K562 (cell line): ENCODE measurements around the gene LTBP2. TPM values are rescaled to one million over a fixed set of nuclear protein-coding genes. Genes with fewer than 3 reads are reported as not detected.
A peak's percentile ranks its signal among the peaks of the same experiment; 100 is the strongest.

Experiments used
- ARID1B ChIP-seq: fragments of 450-650 bp; IDR thresholded peaks from 2 replicates; pipeline ENCODE4 v1.6.1; 2016; ENCODE audit warnings: antibody characterized with exemption, mild to moderate bottlenecking, inconsistent platforms
- ATF7 ChIP-seq: fragments of 450-650 bp; IDR thresholded peaks from 2 replicates; pipeline ENCODE4 v1.7.1; 2014; ENCODE audit warnings: mild to moderate bottlenecking, moderate library complexity
- KLF16 ChIP-seq: IDR thresholded peaks from 2 replicates; pipeline ENCODE4 v1.6.1; 2016; ENCODE audit warnings: antibody characterized with exemption
- NCOA2 ChIP-seq, 2 experiments: fragments of 450-650 bp; IDR thresholded peaks; 2 replicates each; pipeline ENCODE4 v1.6.1; 2018; ENCODE audit warnings: mild to moderate bottlenecking in 2 of 2, moderate library complexity in 1 of 2; ENCODE audit not compliant: partially characterized antibody in 2 of 2
- NRF1 ChIP-seq, 2 experiments: fragments of 450-650 bp; IDR thresholded peaks in 1 of 2; conservative IDR thresholded peaks in 1 of 2; 2 replicates each; pipeline ENCODE4 v1.6.1; 2014; ENCODE audit warnings: mild to moderate bottlenecking in 2 of 2
- RBBP5 ChIP-seq: fragments of 200-600 bp; sonication (generic); IDR thresholded peaks from 2 replicates; pipeline ENCODE4 v1.6.1; 2012; ENCODE audit warnings: borderline replicate concordance, mild to moderate bottlenecking, low read length, control low read depth, inconsistent platforms; ENCODE audit not compliant: insufficient read depth, poor library complexity, severe bottlenecking
- STAG1 ChIP-seq: sonication (generic); formaldehyde crosslinking; IDR thresholded peaks from 2 replicates; pipeline ENCODE4 v1.5.0; 2020; ENCODE audit warnings: missing genetic modification reagents, borderline replicate concordance
- ZBTB7A ChIP-seq: IDR thresholded peaks from 2 replicates; pipeline ENCODE4 v1.6.1; 2011; ENCODE audit warnings: low read depth, mild to moderate bottlenecking, low read length, moderate library complexity, borderline replicate concordance; ENCODE audit not compliant: control insufficient read depth
- ZNF717 ChIP-seq: fragments of 250-450 bp; sonication (Bioruptor Pico); IDR thresholded peaks from 2 replicates; pipeline ENCODE4 v1.5.0; 2021
- polyA plus RNA-seq, 8 experiments: library from polyadenylated mRNA; depleted of rRNA in 4 of 8; stranded (reverse) in 5 of 8; unstranded in 3 of 8; fragments of >200 nt; fragmentation: Nextera tagmentation in 2 of 8; fragmentation: Illumina TruSeq in 1 of 8; extraction: Ambion mirVana in 2 of 8; extraction: Trizol in 1 of 8; gene quantifications; 2 replicates each; pipeline versions ENCODE4 v1.2.1 to v1.2.3, GENCODE V29; 2011 to 2014; ENCODE audit warnings: inconsistent platforms in 1 of 8, missing spikeins in 1 of 8
- total RNA-seq, 7 experiments: library from RNA; depleted of rRNA in 6 of 7; stranded (reverse); fragments of >200 nt in 6 of 7; fragmentation: Illumina TruSeq in 2 of 7; extraction: Trizol in 2 of 7; gene quantifications; 2 replicates each; pipeline versions ENCODE4 v1.2.1 to v1.2.3, GENCODE V29; 2011 to 2021; ENCODE audit warnings: low replicate concordance in 1 of 7
- TF ChIP-seq, protein P1 (sequence below), 3 experiments: fragments of 200-800 bp in 1 of 3; sonication (Bioruptor generic) in 1 of 3; sonication (generic) in 1 of 3; formaldehyde crosslinking in 1 of 3; IDR thresholded peaks; 2 replicates each; pipeline versions ENCODE4 v1.6.1 to v1.8.0; 2016 to 2022; ENCODE audit warnings: mild to moderate bottlenecking in 2 of 3, missing compliant biosample characterization in 2 of 3, missing genetic modification characterization in 2 of 3, missing genetic modification reagents in 1 of 3
- TF ChIP-seq, protein P2 (sequence below): IDR thresholded peaks from 3 replicates; pipeline ENCODE4 v1.6.1; 2011; ENCODE audit warnings: borderline replicate concordance, mild to moderate bottlenecking, moderate library complexity; ENCODE audit not compliant: insufficient read length; ENCODE audit errors: extremely low read depth
- TF ChIP-seq, protein P3 (sequence below): sonication (generic); formaldehyde crosslinking; IDR thresholded peaks from 2 replicates; pipeline ENCODE4 v1.8.0; 2022; ENCODE audit warnings: missing genetic modification reagents, mild to moderate bottlenecking, borderline replicate concordance
- TF ChIP-seq, protein P4 (sequence below), 2 experiments: fragments of 450-650 bp; IDR thresholded peaks; 2 replicates each; pipeline ENCODE4 v1.6.1; 2016
- TF ChIP-seq, protein P5 (sequence below): fragments of 450-650 bp; IDR thresholded peaks from 2 replicates; pipeline ENCODE4 v1.6.1; 2016; ENCODE audit warnings: borderline replicate concordance

The LTBP2 gene
- total and polyA plus RNA-seq, 9 of the 15 experiments (the other 6 are each of a cell fraction or from before 2014, with no cell fraction given): under 0.01 to 0.18 (median 0.03) TPM; not detected in 3

DNA sequence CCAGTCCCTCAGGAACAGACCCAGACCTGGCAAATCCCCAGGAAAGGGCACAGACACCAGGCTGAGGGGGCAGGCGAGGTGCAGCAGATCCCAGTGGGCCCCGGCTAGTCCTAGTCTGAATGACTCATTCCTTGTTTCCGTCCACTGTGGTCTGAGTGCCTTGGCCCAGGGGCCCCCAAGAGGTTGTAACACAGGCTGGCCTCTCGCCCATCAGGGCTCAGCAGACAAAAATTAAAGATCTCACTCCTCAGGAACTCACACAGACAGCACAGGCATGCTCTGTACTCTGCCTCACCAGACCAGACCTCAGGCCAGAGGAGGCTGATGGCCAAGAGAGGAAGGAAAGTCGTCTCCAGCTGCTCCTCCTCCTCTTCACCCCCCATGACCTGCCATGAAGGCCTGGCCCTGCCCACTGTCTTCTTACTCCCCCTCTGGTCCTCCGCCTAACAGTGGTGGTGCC is 7.7 kb upstream of the LTBP2 start (continued):
- TF ChIP-seq ATF7: 0 out of 2 replicates have a peak, but pooled peaks have one; percentile 13
- TF ChIP-seq ARID1B: peak; percentile 49; the same call in 1 of the 2 replicates
- TF ChIP-seq, protein P1, sequence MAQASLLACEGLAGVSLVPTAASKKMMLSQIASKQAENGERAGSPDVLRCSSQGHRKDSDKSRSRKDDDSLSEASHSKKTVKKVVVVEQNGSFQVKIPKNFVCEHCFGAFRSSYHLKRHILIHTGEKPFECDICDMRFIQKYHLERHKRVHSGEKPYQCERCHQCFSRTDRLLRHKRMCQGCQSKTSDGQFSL (CRISPR knock-in tag; IDR thresholded peaks at IDR 0.05): 0 out of 2 replicates have a peak, but pooled peaks have one; percentile 42
- TF ChIP-seq, protein P1 (tag; IDR thresholded peaks at IDR 0.05): no peak
- TF ChIP-seq STAG1 (CRISPR knock-in tag): no peak
- TF ChIP-seq, protein P2, sequence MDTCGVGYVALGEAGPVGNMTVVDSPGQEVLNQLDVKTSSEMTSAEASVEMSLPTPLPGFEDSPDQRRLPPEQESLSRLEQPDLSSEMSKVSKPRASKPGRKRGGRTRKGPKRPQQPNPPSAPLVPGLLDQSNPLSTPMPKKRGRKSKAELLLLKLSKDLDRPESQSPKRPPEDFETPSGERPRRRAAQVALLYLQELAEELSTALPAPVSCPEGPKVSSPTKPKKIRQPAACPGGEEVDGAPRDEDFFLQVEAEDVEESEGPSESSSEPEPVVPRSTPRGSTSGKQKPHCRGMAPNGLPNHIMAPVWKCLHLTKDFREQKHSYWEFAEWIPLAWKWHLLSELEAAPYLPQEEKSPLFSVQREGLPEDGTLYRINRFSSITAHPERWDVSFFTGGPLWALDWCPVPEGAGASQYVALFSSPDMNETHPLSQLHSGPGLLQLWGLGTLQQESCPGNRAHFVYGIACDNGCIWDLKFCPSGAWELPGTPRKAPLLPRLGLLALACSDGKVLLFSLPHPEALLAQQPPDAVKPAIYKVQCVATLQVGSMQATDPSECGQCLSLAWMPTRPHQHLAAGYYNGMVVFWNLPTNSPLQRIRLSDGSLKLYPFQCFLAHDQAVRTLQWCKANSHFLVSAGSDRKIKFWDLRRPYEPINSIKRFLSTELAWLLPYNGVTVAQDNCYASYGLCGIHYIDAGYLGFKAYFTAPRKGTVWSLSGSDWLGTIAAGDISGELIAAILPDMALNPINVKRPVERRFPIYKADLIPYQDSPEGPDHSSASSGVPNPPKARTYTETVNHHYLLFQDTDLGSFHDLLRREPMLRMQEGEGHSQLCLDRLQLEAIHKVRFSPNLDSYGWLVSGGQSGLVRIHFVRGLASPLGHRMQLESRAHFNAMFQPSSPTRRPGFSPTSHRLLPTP: no peak
- peak; percentile 36; the same call in 1 of the 2 replicates for TF ChIP-seq ZBTB7A
- TF ChIP-seq, protein P3, sequence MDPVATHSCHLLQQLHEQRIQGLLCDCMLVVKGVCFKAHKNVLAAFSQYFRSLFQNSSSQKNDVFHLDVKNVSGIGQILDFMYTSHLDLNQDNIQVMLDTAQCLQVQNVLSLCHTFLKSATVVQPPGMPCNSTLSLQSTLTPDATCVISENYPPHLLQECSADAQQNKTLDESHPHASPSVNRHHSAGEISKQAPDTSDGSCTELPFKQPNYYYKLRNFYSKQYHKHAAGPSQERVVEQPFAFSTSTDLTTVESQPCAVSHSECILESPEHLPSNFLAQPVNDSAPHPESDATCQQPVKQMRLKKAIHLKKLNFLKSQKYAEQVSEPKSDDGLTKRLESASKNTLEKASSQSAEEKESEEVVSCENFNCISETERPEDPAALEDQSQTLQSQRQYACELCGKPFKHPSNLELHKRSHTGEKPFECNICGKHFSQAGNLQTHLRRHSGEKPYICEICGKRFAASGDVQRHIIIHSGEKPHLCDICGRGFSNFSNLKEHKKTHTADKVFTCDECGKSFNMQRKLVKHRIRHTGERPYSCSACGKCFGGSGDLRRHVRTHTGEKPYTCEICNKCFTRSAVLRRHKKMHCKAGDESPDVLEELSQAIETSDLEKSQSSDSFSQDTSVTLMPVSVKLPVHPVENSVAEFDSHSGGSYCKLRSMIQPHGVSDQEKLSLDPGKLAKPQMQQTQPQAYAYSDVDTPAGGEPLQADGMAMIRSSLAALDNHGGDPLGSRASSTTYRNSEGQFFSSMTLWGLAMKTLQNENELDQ (CRISPR knock-in tag): no peak
- TF ChIP-seq, protein P4, sequence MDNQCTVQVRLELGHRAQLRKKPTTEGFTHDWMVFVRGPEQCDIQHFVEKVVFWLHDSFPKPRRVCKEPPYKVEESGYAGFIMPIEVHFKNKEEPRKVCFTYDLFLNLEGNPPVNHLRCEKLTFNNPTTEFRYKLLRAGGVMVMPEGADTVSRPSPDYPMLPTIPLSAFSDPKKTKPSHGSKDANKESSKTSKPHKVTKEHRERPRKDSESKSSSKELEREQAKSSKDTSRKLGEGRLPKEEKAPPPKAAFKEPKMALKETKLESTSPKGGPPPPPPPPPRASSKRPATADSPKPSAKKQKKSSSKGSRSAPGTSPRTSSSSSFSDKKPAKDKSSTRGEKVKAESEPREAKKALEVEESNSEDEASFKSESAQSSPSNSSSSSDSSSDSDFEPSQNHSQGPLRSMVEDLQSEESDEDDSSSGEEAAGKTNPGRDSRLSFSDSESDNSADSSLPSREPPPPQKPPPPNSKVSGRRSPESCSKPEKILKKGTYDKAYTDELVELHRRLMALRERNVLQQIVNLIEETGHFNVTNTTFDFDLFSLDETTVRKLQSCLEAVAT (IDR thresholded peaks at IDR 0.05): no peak
- no peak for TF ChIP-seq NCOA2 (IDR thresholded peaks at IDR 0.05; ENCODE audit: partially characterized antibody in 2 of 2)
- TF ChIP-seq RBBP5: peak; percentile 22
- TF ChIP-seq, protein P5, sequence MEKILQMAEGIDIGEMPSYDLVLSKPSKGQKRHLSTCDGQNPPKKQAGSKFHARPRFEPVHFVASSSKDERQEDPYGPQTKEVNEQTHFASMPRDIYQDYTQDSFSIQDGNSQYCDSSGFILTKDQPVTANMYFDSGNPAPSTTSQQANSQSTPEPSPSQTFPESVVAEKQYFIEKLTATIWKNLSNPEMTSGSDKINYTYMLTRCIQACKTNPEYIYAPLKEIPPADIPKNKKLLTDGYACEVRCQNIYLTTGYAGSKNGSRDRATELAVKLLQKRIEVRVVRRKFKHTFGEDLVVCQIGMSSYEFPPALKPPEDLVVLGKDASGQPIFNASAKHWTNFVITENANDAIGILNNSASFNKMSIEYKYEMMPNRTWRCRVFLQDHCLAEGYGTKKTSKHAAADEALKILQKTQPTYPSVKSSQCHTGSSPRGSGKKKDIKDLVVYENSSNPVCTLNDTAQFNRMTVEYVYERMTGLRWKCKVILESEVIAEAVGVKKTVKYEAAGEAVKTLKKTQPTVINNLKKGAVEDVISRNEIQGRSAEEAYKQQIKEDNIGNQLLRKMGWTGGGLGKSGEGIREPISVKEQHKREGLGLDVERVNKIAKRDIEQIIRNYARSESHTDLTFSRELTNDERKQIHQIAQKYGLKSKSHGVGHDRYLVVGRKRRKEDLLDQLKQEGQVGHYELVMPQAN: no peak
- TF ChIP-seq ZNF717 (CRISPR knock-in tag): no peak
- no peak for TF ChIP-seq KLF16
- TF ChIP-seq NRF1 (conservative IDR thresholded peaks at IDR 0.05 in 1 of 2, IDR thresholded peaks at IDR 0.05 in 1 of 2): 0 out of 4 replicates have a peak, but pooled peaks of 1 of the 2 experiments have one; percentile 12
